ENCODE measurements around the gene CRYBA1. TPM values are rescaled to one million over a fixed set of nuclear protein-coding genes. Genes with fewer than 3 reads are reported as not detected.

Gene CRYBA1
- total RNA-seq, 1 experiment from 2014 or later, result not detected

DNA sequence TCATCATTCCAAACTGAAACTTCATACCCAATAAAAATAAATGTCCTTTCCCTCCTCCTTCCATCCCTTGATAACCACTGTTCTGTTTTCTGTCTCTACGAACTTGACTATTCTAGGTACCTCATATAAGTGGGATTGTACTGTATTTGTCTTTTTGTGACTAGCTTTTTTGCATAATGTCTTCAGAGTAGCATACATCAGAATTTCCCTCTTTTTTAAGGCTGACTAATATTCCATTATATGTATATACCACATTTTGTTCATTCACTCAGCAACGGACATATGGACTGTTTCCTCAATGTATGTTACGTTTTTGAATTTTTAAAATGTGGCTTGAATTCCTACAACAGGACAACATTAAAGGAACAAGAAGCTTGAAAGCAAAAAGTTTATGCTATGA lies 48.8 kb downstream of the CRYBA1 start:
- no peak overlapping the region for H3K4me3 ChIP-seq (ENCODE audit: low read depth, low read length, poor library complexity, severe bottlenecking)
- H3K27ac ChIP-seq (ENCODE audit: low read depth, low read length, poor library complexity, severe bottlenecking), result no peak overlapping the region
- no TSS peak for BruUV-seq (replicated peaks)
- H3K4me1 ChIP-seq (ENCODE audit: insufficient read depth, low read length, poor library complexity, severe bottlenecking), result peaks cover 17% of the 10 kb centered on the region
- intact Hi-C loops (cut with micrococcal nuclease; ENCODE audit: unreplicated experiment), result no loop called here
- TF ChIP-seq, protein P1, sequence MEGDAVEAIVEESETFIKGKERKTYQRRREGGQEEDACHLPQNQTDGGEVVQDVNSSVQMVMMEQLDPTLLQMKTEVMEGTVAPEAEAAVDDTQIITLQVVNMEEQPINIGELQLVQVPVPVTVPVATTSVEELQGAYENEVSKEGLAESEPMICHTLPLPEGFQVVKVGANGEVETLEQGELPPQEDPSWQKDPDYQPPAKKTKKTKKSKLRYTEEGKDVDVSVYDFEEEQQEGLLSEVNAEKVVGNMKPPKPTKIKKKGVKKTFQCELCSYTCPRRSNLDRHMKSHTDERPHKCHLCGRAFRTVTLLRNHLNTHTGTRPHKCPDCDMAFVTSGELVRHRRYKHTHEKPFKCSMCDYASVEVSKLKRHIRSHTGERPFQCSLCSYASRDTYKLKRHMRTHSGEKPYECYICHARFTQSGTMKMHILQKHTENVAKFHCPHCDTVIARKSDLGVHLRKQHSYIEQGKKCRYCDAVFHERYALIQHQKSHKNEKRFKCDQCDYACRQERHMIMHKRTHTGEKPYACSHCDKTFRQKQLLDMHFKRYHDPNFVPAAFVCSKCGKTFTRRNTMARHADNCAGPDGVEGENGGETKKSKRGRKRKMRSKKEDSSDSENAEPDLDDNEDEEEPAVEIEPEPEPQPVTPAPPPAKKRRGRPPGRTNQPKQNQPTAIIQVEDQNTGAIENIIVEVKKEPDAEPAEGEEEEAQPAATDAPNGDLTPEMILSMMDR (conservative IDR thresholded peaks at IDR 0.05; ENCODE audit: low read depth, low read length), result no peak
- TF ChIP-seq EZH2 (IDR thresholded peaks at IDR 0.05; ENCODE audit: borderline replicate concordance, low read depth, low read length, poor library complexity, severe bottlenecking), result no peak
- H3K9me3 ChIP-seq (ENCODE audit: low read depth, low read length, poor library complexity, severe bottlenecking), result no peaks in the 10 kb centered on the region
- CTCF ChIA-PET, result no interaction called here
- DNase-seq (ENCODE audit: low spot score), result no peak
- peaks cover 3% of the 10 kb centered on the region for H3K36me3 ChIP-seq (ENCODE audit: insufficient read depth, low read length, poor library complexity, severe bottlenecking)
- POLR2A ChIA-PET (ENCODE audit: low non-redundant PET), result no interaction called here
- no peaks in the 10 kb centered on the region for H3K27me3 ChIP-seq (replicated peaks; ENCODE audit: insufficient read depth, low read depth, low read length, poor library complexity)

GRCh38 chr17:29299031-29299430 lies 52.4 kb downstream of the CRYBA1 start:
- intact Hi-C loops (cut with micrococcal nuclease; ENCODE audit: unreplicated experiment), result no loop called here
- no peaks in the 10 kb centered on the region for H3K27me3 ChIP-seq (replicated peaks; ENCODE audit: insufficient read depth, low read depth, low read length, poor library complexity)

GRCh38 chr17:29303386-29303785 lies 56.7 kb downstream of the CRYBA1 start:
- Histone ChIP-seq H3K4me1 (ENCODE audit: insufficient read depth, low read length, poor library complexity, severe bottlenecking) (no peaks in the 10 kb centered on the region), H3K9me3 (ENCODE audit: low read depth, low read length, poor library complexity, severe bottlenecking) (no peaks in the 10 kb centered on the region), H3K27ac (ENCODE audit: low read depth, low read length, poor library complexity, severe bottlenecking) (no peak overlapping the region), H3K36me3 (ENCODE audit: insufficient read depth, low read length, poor library complexity, severe bottlenecking) (no peaks in the 10 kb centered on the region), H3K27me3 (replicated peaks; ENCODE audit: insufficient read depth, low read depth, low read length, poor library complexity) (no peaks in the 10 kb centered on the region), H3K4me3 (ENCODE audit: low read depth, low read length, poor library complexity, severe bottlenecking) (no peak overlapping the region)
- no peak for DNase-seq (ENCODE audit: low spot score)
- intact Hi-C loops (cut with micrococcal nuclease; ENCODE audit: unreplicated experiment), result no loop called here
- no TSS peak for BruUV-seq (replicated peaks)
- no peak for TF ChIP-seq EZH2 (IDR thresholded peaks at IDR 0.05; ENCODE audit: borderline replicate concordance, low read depth, low read length, poor library complexity, severe bottlenecking)
- TF ChIP-seq, protein P1 (conservative IDR thresholded peaks at IDR 0.05; ENCODE audit: low read depth, low read length), result no peak
- POLR2A ChIA-PET (ENCODE audit: low non-redundant PET), result no interaction called here
- CTCF ChIA-PET, result interaction anchor here (0.7 kb wide), 1 partner anchor 123 kb away, joined by 3 read pairs; the partner anchor contains the start of gene MYO18A

More at GRCh38 chr17:29299031-29299430, 52.4 kb downstream of the CRYBA1 start:
- H3K36me3 ChIP-seq (ENCODE audit: insufficient read depth, low read length, poor library complexity, severe bottlenecking), result no peaks in the 10 kb centered on the region
- BruUV-seq (replicated peaks), result no TSS peak
- ChIA-PET POLR2A (ENCODE audit: low non-redundant PET) (no interaction called here), CTCF (no interaction called here)
- H3K27ac ChIP-seq (ENCODE audit: low read depth, low read length, poor library complexity, severe bottlenecking), result no peak overlapping the region
- H3K9me3 ChIP-seq (ENCODE audit: low read depth, low read length, poor library complexity, severe bottlenecking), result no peaks in the 10 kb centered on the region
- TF ChIP-seq, protein P1 (conservative IDR thresholded peaks at IDR 0.05; ENCODE audit: low read depth, low read length), result no peak
- TF ChIP-seq EZH2 (IDR thresholded peaks at IDR 0.05; ENCODE audit: borderline replicate concordance, low read depth, low read length, poor library complexity, severe bottlenecking), result no peak
- peaks cover 6% of the 10 kb centered on the region for H3K4me1 ChIP-seq (ENCODE audit: insufficient read depth, low read length, poor library complexity, severe bottlenecking)
- no peak overlapping the region for H3K4me3 ChIP-seq (ENCODE audit: low read depth, low read length, poor library complexity, severe bottlenecking)
- DNase-seq (ENCODE audit: low spot score), result no peak

Other genes starting within 250 kb of the CRYBA1 start
- gene SEZ6, start 240.8 kb upstream of the CRYBA1 start, total RNA-seq (2021), result 1.5 and 2.6 TPM in 2 replicates
- 7.8 and 8.8 TPM in 2 replicates for gene PIPOX, start 203.7 kb upstream of the CRYBA1 start, total RNA-seq (2021)
- 26.6 and 36.6 TPM in 2 replicates for gene MYO18A, start 66.5 kb upstream of the CRYBA1 start, total RNA-seq (2021)
- gene NUFIP2, start 47.3 kb downstream of the CRYBA1 start, total RNA-seq (2021), result 80.4 and 93.4 TPM in 2 replicates
- 83.8 and 85.5 TPM in 2 replicates for gene TAOK1, start 143.5 kb downstream of the CRYBA1 start, total RNA-seq (2021)

All from A673 (cell line).